Measurements from ENCODE around the gene SHISAL2A. TPM values are rescaled to one million over a fixed set of nuclear protein-coding genes. Genes with fewer than 3 reads are reported as not detected.
A peak's percentile ranks its signal among the peaks of the same experiment; 100 is the strongest.

The SHISAL2A gene
- total RNA-seq, 1 donor from 2014 or later: not detected

DNA sequence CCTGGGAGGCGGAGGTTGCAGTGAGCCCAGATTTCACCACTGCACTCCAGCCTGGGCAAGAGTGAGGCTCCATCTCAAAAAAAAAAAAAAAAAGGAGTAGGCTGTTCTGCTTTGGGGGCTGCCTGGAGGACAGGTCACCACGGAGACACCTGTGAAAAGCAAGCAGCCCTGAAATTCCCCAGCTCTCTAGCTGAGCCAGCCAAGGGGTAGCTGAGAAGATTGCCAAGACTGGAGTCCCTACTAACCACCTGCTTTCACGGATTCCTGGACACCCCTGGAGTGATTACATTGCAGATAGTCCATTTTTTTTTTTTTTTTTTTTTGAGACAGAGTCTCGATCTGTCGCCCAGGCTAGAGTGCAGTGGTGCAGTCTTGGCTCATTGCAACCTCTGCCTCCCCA is 18.3 kb upstream of the SHISAL2A start:
- ATAC-seq: no peak

DNA sequence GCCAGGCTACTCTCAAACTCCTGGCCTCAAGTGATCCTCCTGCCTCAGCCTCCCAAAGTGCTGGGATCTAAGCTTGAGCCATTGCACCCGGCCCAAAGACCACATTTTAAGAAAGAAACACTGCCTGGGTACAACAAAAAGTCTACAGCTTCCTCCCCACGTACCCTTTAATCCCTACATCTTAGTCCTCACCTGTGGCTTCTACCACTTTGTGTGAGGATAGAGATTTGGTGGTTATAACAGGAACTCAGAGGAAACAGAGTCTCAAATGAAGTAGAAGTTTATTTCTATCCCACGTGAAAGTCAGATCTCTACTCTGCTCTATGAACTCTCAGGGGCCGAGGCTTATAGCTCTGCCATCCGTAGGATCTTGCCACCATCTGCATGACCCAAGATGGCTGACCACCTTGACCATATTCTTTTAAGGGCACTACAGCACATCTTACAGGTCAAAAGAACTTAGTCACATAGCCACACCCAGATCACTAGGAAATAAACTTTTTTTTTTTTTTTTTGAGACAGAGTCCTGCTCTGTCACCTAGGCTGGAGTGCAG is 17.4 kb upstream of the SHISAL2A start:
- intact Hi-C loops (cut with micrococcal nuclease): no loop called here
- DNase-seq: no peak
- no peak for ATAC-seq

More for the DNA sequence above, 18.3 kb upstream of the SHISAL2A start:
- intact Hi-C loops (cut with micrococcal nuclease): no loop called here
- DNase-seq: no peak

DNA sequence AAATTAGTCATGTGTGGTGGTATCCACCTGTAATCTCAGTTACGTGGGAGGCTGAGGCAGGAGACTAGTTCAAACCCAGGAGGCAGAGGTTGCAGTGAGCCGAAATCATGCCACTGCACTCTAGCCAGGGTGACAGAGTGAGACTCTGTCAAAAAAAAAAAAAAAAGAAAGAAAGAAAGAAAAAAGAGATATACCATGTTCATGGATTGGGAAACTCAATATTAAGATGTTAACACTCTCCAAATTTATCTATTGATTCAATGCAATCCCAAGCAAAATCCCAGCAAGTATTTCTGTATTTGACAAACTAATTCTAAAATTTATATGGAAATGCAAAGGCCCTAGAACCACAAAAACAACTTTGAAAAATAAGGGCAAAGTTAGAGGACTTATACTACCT is 11.0 kb upstream of the SHISAL2A start:
- intact Hi-C loops (cut with micrococcal nuclease): no loop called here
- no peak for DNase-seq
- ATAC-seq: no peak

DNA sequence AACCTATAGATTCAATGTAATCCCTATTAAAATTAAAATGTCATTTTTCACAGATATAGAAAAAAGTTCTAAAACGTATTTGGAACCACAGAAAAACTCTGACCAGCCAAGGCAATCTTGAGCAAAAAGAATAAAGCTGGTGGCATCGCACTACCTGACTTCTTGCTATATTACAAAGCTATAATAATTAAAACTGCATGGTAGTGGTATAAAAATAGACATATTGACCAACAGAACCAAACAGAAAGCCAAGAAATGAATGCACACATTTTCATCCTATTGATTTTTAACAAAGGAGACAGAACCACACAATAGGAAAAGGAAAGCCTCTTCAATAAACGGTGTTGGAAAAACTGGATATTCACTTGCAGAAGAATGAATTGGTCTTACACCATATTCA is 9.2 kb upstream of the SHISAL2A start:
- intact Hi-C loops (cut with micrococcal nuclease): no loop called here
- ATAC-seq: no peak
- DNase-seq: no peak

DNA sequence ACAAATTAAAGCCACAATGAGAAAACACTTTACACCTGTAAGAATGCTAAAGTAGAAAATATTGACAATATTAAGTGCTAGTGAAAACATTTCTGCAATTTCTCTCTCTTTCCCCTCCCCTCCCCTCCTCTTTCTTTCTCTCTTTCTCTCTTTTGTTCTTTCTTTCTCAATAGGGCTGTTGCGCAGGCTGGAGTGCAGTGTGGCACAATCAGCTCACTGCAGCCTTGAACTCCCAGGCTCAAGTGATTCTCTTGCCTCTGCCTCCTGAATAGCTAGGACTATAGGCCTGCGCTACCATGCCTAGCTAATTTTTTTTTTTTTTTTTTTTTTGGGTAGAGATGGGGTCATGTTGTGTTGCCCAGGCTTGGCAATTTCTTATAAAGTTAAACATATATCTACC is 5.9 kb upstream of the SHISAL2A start:
- intact Hi-C loops (cut with micrococcal nuclease): no loop called here
- no peak for ATAC-seq
- DNase-seq: no peak

DNA sequence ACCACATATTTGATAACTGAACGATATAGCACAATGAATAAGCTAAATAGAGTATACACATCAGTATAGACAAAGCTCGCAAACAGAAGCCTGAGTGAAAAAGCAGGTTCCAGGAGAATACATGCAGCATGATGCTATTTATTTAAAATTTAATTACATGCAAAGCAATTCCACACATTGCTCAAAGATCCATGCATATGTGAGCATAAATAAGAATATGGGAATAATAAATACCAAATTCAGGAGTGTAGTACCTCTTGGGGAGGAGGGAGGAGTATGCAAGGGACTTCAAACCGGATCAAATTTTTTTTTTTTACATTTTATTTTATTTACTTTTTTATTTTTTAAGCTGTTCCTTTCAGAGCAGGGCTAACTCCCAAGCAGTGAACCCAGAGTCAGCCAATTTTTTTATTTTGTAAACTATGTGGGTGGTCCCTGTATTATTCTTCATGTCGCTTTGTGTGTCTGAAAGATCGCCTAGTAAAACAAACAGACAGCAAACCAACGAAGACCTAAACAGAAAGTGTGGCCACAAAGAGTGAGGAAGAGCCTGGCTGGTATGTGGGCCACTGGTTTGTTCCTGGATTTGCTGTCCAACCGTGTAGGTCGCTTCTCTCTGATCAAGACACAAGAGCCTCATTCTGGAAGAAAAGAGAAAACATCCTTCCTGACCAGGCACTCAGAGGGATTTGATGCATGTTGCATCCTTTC is 4.2 kb upstream of the SHISAL2A start:
- no peak for DNase-seq
- ATAC-seq: no peak
- intact Hi-C loops (cut with micrococcal nuclease): no loop called here

DNA sequence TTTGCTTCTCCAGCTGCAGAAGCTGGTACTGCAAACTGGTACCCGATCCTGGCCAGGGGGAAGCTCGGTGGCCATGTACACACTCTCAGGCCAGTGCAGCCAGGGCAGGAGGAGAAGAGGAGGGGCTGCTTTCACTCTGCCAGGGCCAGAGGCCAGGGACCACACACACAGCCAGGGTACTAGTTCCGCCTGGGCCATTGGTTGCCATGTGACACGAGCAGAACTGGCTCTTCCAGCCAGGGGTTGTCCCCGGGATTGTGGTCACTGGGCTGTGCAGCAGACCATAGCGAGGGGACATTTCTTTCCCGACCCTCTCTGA is 3.7 kb upstream of the SHISAL2A start:
- ATAC-seq (no peak), DNase-seq (no peak)
- intact Hi-C loops (cut with micrococcal nuclease): no loop called here

DNA sequence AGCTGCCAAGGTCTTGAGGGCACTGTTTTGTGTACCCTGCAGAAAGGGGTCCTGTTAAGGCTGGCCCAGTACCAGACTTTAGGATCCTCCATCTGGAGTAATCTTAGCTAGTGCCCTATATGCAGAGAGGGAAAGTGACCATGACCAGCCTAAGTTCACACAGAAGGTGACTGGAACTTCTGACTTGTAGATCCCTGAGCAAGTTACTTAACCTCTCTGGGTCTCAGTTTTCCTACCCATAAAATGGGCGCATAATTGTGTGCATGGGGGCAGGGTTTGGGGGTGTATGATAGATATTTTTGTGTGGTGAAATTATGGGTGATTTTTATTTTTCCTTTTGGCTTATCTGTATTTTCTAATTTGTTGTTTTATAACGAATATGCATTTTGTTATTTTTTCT is 3.3 kb upstream of the SHISAL2A start:
- ATAC-seq: no peak
- intact Hi-C loops (cut with micrococcal nuclease): no loop called here

DNA sequence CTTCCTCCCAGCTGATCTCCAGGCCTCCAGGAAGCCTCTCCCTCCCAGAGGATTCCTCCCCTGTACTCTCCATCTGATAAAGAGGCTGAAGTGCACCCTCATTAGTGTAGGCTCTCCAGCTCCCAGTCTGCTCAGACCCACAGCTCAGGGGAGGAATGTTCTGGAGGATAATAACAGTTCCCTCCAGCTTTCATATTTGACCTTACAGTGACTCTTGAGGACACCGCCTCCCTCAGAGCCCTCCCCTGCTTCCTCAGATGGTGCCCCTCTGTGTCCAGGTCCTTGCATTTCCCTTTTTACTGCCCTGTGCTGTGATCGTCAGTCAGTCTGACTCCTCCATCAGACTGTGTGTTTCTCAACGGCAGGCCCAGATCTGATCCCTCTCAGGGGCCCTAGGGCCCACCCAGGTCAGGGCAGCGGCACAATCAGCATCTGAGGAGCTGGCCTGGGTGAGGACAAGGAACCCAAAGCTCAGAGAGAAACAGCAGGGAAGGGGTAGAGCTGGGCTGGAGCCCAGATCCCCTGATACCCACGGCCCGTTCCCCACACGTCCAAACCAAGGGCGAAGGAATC is 1.1 kb upstream of the SHISAL2A start:
- DNase-seq (no peak), ATAC-seq (peak; percentile 22)
- intact Hi-C loops (cut with micrococcal nuclease): no loop called here

More for the DNA sequence above, 3.3 kb upstream of the SHISAL2A start:
- no peak for DNase-seq

DNA sequence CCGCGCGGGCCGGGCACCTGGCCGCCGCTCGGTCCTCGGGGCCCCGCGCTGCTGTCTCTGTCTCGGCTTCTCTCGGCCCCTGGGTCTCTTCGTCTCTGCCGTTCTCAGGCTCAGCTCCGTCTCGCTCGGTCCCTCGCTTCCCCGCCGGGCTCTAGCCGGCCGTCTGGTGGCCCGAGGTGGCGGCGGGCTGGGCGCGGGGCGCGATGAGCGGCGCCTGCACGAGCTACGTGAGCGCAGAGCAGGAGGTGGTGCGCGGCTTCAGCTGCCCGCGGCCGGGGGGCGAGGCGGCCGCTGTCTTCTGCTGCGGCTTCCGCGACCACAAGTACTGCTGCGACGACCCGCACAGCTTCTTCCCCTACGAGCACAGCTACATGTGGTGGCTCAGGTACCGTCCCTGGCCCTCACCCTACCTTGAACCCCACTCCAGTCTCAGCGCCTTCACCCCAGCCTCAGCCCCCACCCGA is 355 bp downstream of the SHISAL2A start:
- intact Hi-C loops (cut with micrococcal nuclease): no loop called here
- peak; percentile 25 for ATAC-seq
- DNase-seq: no peak

DNA sequence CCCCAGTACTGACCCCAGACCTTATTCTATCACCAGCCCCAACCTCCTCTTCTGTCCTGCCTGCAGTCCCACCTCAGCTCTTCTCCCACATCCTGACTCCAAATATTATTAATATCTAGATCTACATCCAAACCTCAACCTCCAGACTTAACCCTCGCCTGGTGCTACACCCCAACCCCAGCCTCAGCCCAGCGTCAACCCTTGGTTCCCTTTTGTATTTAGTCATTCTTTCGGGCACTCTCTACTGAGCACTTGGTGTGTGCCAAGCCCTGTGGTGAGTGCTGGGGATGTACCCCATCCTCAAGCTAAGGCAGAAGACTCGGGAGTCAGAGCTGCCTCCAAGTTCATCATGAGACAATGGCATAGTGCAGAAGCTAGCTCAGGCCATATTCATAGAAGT is 1.1 kb downstream of the SHISAL2A start:
- no peak for ATAC-seq
- DNase-seq: no peak
- intact Hi-C loops (cut with micrococcal nuclease): no loop called here

DNA sequence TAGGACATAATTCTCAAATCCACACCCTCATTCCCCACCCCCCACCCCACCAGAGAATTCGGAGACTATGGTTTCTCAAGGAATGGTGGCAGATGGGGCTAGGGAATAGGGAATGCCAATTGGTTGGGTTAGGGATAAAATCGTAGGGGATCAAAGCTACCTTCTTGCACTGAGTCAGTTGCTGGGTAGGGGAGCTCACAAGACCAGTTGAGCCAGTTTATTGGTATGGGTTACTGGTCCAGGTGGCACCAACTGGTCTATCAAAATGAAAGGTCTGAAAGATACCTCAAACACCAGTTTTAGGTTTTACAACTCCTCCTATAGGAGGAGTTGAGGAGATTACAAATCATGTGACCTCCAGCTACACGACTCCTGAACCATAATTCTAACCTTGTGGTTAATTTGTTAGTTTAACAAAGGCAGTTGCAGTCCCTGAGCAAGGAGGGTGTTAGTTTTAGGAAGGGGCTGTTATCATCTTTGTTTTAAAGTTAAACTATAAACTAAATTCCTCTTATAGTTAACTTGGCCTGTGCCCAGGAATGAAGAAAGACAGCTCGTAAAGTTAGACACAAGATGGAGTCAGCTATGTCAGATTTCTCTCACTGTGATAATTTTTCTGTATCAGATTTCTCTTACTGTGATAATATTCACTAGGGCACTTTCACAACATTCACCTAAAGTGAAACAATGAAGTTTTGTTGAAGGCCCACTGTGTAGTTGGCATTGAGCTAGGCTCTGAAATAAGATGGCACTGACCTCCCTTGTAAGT is 2.5 kb downstream of the SHISAL2A start:
- intact Hi-C loops (cut with micrococcal nuclease): no loop called here
- ATAC-seq (no peak), DNase-seq (no peak)

DNA sequence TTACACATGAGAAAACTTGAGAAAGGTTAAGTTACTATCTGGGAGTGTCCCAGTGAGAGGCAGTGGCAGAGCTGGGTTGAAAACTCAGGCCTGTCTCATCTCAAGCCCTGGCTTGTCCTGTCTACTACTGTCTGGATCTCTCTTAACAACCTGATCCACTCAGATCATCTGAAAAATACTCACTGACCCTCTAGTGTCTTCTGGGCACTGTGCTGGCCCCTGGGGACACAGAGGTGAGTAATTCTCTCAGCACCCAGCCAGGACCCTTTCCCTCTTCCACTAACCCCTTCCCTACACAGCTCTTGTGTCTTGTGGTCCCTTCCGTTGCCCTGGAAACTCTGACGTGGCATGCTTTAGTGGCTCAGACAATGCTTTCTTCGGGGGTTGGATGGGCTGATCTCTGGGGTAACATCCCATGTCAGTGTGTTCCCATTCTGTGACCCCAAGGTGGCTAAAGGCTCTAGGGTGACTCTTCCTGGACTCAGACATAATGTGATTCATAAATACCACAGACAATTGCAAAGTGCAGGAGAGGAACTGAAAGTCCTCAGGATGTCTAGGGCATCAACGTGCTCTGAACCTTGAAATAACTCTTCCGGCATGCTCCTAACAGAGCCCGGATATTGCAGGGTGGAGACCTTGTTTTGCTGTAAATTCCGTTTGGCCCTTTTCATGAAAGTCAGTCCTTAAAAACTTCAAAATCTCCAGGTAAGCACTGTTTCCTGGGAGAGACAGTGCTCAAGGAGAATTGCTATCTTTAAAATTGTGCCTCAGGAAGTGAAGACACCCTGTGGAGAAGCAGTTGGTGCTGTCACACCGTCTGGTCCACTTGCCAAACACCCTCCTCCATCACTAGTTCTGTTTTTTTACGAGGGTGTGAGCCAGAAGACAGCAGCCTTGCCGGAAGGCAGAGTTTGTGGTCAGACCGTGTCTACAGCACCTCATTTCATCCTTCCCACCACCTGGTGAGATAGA is 4.0 kb downstream of the SHISAL2A start:
- intact Hi-C loops (cut with micrococcal nuclease): no loop called here
- DNase-seq (no peak), ATAC-seq (peak; percentile 31)

DNA sequence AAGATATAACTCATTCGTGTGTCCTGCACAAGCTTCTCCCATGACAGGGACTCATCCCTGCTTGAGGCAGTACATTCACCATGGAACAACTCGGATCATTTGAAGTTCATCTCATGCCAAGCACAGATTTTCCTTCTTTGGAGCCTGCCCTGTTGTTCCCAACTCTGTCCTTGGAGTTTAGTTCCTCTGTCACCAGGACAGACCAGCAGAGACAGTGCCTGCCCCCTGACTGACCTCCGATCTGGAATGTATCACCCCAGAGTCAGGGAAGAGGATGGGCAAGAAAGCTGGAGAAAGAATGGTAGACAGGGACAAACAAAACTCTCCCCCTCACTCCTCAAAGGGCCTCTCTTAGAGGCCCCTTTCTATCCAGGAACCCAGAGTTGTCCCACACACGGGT is 5.0 kb downstream of the SHISAL2A start:
- no peak for ATAC-seq
- DNase-seq: no peak
- intact Hi-C loops (cut with micrococcal nuclease): no loop called here

DNA sequence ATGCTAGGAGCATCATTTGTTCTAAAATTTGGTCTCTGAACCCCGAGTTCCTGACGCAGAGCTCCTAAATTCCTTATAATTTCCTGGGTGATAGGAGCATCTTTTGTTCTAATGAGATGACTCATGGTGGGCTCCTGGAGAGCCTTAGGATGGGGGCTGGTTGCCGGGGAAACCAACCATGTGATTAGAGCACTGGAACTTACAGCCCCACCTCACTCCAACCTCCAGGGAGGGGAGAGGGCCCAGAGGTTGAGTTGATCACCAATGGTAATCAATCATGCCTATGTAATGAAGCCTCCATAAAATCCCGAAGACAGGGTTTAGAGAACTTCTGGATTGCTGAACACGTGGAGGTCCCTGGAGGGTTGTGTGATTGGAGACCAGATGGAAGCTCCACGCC is 7.7 kb downstream of the SHISAL2A start:
- no peak for DNase-seq
- ATAC-seq: no peak
- intact Hi-C loops (cut with micrococcal nuclease): no loop called here

DNA sequence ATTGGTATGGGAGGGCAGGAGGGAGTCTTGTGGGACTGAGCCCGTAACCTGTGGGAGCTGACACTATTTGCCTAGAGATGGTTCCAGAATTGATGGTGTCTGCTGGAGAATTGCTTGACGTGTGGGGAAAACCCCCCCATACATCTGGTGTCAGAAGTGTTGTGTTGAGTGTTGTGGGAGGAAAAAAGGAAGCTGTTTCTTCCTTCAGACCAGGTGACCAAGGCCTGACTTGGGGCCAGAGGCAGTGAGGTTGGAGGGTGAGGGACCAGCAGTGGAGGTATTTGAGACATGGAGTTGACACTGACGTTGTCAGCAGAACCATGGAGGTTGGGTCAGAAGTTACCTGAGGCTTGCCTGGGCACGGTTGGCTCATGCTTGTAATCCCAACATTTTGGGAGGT is 8.3 kb downstream of the SHISAL2A start:
- intact Hi-C loops (cut with micrococcal nuclease): no loop called here
- no peak for ATAC-seq
- no peak for DNase-seq

DNA sequence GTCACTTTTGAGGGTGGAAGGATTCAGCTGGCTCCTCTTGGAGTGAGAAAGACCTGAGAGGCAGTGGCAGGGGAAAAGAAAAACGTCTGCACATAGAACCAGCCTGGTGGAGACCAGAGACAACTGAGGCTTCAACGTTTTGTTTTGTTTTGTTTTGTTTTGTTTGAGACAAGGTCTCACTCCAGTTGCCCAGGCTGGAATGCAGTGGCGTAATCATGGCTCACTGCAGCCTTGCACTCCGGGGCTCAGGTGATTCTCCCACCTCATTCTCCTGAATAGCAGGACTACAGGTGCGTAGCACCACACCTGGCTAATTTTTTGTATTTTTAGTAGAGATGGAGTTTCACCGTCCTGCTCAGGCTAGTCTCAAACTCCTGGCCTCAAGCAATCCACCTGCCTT is 12.3 kb downstream of the SHISAL2A start:
- ATAC-seq (no peak), DNase-seq (no peak)
- intact Hi-C loops (cut with micrococcal nuclease): no loop called here

DNA sequence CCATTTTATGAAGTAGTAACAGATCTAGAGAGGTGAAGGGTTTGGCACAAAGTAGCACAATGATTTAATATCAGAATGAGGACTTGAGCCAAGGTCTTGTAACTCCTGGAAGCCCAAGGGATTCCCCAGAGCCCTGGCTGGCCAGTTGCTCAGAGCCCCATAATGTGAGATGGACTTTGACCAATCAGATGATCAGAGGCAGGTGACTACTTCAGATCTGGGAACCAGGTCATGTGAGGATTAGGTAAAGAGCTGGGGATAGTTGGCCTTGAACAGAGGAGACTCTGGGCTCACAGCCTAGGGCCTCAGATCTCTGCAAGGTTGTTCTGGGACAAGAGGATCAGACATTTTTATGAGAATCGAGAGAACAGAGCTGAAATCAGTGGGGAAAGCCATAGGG is 18.9 kb downstream of the SHISAL2A start:
- DNase-seq (no peak), ATAC-seq (peak; percentile 56)
- intact Hi-C loops (cut with micrococcal nuclease): no loop called here

DNA sequence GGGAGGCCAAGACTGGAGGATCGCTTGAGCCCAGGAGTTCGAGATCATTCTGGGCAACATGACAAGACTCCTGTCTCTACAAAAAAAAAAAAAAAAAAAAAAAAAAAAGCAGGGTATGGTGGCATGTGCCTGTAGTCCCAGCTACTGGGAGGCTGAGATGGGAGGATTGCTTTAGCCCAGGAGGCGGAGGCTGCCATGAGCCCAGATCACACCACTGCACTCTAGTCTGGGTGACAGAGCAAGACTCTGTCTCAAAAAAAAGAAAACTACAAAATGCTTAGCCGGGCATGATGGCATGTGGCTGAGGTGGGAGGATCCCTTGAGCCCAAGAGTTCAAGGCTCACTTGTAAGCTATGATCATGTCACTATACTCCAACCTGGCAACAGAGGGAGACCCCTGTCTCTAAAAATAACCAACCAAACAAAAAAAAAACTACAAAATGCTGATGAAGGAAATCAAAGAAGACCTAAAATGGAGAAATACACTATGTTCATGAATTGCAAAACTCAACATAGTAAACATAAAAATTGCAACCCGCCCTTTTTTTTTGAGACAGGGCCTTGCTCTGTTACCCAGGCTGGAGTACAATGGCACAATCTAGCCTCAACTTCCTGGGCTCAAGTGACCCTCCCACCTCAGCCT is 20.4 kb downstream of the SHISAL2A start:
- DNase-seq: no peak
- intact Hi-C loops (cut with micrococcal nuclease): no loop called here
- ATAC-seq: no peak
